Measurements from ENCODE around the gene ADAM12. TPM values are rescaled to one million over a fixed set of nuclear protein-coding genes. Genes with fewer than 3 reads are reported as not detected.

Gene ADAM12
- polyA plus RNA-seq, 4 donors = 0.45 to 0.87 TPM; not detected in 2

DNA sequence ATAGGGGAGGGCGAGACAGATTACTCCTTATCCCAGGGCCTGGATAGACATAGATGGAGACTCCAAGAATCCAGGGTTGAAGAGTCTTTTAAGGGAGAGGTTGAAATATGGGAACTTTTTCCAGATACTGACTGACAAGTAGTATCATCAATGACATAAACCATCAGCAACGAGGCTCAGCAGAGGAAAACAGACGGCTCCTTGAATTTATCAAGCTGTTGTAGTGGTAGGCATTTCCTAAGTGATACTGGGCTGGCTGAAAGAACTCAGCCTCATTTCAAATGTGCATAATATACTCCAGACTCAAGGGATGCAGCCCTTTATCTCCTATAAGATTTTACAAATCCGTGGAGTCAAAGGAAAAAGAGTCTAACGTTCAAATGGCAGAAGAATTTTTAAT is 341.4 kb downstream of the ADAM12 start:
- FAIRE-seq = no peak
- no peak overlapping the region for H3K27ac ChIP-seq (ENCODE audit: low read depth in 1 of 3, low read length in 2 of 3)

DNA sequence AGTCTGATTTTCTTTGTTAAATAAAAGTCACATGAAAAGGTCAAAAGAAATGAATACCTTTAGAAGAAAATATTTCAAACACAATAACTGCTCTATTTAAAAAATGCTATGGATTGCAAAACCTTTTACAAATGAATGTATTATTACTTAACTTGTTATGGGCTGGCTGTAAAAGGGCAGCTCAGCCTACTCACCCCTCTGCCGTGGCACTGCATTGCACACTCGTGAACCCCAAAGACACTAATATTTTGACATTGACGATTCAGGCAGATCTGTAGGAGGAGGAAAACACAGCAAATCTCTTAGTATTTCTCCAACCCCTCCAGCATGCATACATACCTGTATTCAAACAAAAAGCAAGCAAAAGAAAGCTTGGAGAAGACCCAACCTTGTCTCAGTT is 342.4 kb downstream of the ADAM12 start:
- no peak overlapping the region for H3K4me3 ChIP-seq (ENCODE audit: low read depth in 1 of 3, low read length in 3 of 3)
- H3K36me3 ChIP-seq (ENCODE audit: control insufficient read depth in 3 of 3, insufficient read depth in 2 of 3, low read depth in 1 of 3, low read length in 3 of 3) = no peaks in the 10 kb centered on the region
- WGBS, 3 donors = 82 to 94% (median 87%) methylated on average over 3 of the region's 3 CpGs
- H3K27ac ChIP-seq (ENCODE audit: low read depth in 1 of 3, low read length in 2 of 3) = no peak overlapping the region
- FAIRE-seq = no peak
- no peak for DNase-seq
- H3K27me3 ChIP-seq (ENCODE audit: control insufficient read depth in 3 of 3, insufficient read depth in 3 of 3, low read length in 3 of 3) = no peaks in the 10 kb centered on the region
- H3K9me3 ChIP-seq (ENCODE audit: control insufficient read depth in 2 of 2, insufficient read depth in 1 of 2, low read depth in 1 of 2, low read length in 1 of 2) = no peaks in the 10 kb centered on the region
- peaks cover 0 to 11% (median 3%) of the 10 kb centered on the region in 3 donors for H3K4me1 ChIP-seq (ENCODE audit: control insufficient read depth in 3 of 3, insufficient read depth in 2 of 3, low read depth in 1 of 3, low read length in 2 of 3)

More for the DNA sequence above, 341.4 kb downstream of the ADAM12 start:
- Histone ChIP-seq H3K9me3 (ENCODE audit: control insufficient read depth in 2 of 2, insufficient read depth in 1 of 2, low read depth in 1 of 2, low read length in 1 of 2) (no peaks in the 10 kb centered on the region), H3K27me3 (ENCODE audit: control insufficient read depth in 3 of 3, insufficient read depth in 3 of 3, low read length in 3 of 3) (no peaks in the 10 kb centered on the region), H3K36me3 (ENCODE audit: control insufficient read depth in 3 of 3, insufficient read depth in 2 of 3, low read depth in 1 of 3, low read length in 3 of 3) (no peaks in the 10 kb centered on the region), H3K4me1 (ENCODE audit: control insufficient read depth in 3 of 3, insufficient read depth in 2 of 3, low read depth in 1 of 3, low read length in 2 of 3) (peaks cover 0 to 7% (median 3%) of the 10 kb centered on the region in 3 donors), H3K4me3 (ENCODE audit: low read depth in 1 of 3, low read length in 3 of 3) (no peak overlapping the region)
- DNase-seq = no peak
- 73 to 79% (median 74%) methylated on average over 5 of the region's 5 CpGs for WGBS, 3 donors

DNA sequence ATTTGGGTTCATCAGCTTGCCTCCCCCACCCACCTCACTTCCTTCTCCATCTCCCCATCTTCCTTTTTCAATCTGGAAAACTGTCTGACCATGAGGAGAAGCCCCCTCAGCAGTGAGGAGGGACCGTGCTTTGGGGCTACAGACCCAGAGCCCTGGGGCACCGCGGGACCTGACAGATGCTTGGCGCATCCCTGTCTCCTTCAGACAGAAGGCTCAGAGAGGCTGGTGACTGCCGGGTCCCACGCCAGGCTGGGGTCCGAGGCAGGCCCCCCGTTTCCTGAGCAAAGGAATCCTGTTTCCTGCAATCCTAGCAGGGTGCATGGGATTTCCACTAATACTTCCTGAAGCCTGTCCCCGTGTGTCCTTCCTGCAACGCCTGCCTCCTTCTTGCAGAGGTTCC is 344.9 kb downstream of the ADAM12 start:
- Histone ChIP-seq H3K36me3 (ENCODE audit: control insufficient read depth in 3 of 3, insufficient read depth in 2 of 3, low read depth in 1 of 3, low read length in 3 of 3) (no peaks in the 10 kb centered on the region), H3K4me1 (ENCODE audit: control insufficient read depth in 3 of 3, insufficient read depth in 2 of 3, low read depth in 1 of 3, low read length in 2 of 3) (peaks cover 0 to 11% (median 3%) of the 10 kb centered on the region in 3 donors), H3K27me3 (ENCODE audit: control insufficient read depth in 3 of 3, insufficient read depth in 3 of 3, low read length in 3 of 3) (no peaks in the 10 kb centered on the region), H3K27ac (ENCODE audit: low read depth in 1 of 3, low read length in 2 of 3) (no peak overlapping the region), H3K9me3 (ENCODE audit: control insufficient read depth in 2 of 2, insufficient read depth in 1 of 2, low read depth in 1 of 2, low read length in 1 of 2) (no peaks in the 10 kb centered on the region), H3K4me3 (ENCODE audit: low read depth in 1 of 3, low read length in 3 of 3) (no peak overlapping the region)
- DNase-seq = no peak
- 83 to 85% (median 85%) methylated on average over 10 of the region's 10 CpGs for WGBS, 3 donors
- FAIRE-seq = no peak

DNA sequence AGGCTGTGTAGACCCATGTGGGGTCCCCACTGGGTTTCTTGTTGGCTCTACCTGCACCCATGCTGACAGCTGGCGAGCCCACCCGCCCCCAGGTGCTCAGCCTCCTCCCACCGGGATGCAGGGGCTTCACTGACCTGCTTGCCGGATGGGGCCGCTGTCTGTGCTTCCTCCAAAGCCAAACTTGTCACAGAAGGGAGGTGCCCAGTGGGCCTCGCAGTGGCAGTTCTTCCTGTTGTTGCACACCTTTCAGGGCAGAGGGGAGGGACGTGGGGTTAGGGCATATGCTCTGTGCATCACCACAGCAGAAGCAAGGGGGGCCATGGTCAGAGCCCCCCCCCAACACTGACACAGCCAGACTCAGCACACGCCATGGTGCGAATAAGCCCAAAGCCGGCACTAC is 345.4 kb downstream of the ADAM12 start:
- H3K27me3 ChIP-seq (ENCODE audit: control insufficient read depth in 3 of 3, insufficient read depth in 3 of 3, low read length in 3 of 3) = no peaks in the 10 kb centered on the region
- no peaks in the 10 kb centered on the region for H3K36me3 ChIP-seq (ENCODE audit: control insufficient read depth in 3 of 3, insufficient read depth in 2 of 3, low read depth in 1 of 3, low read length in 3 of 3)
- DNase-seq (no peak), FAIRE-seq (no peak)
- no peak overlapping the region for H3K4me3 ChIP-seq (ENCODE audit: low read depth in 1 of 3, low read length in 3 of 3)
- H3K27ac ChIP-seq (ENCODE audit: low read depth in 1 of 3, low read length in 2 of 3) = no peak overlapping the region
- peaks cover 0 to 11% (median 3%) of the 10 kb centered on the region in 3 donors for H3K4me1 ChIP-seq (ENCODE audit: control insufficient read depth in 3 of 3, insufficient read depth in 2 of 3, low read depth in 1 of 3, low read length in 2 of 3)
- 85 to 90% (median 90%) methylated on average over 10 of the region's 10 CpGs for WGBS, 3 donors
- no peaks in the 10 kb centered on the region for H3K9me3 ChIP-seq (ENCODE audit: control insufficient read depth in 2 of 2, insufficient read depth in 1 of 2, low read depth in 1 of 2, low read length in 1 of 2)

DNA sequence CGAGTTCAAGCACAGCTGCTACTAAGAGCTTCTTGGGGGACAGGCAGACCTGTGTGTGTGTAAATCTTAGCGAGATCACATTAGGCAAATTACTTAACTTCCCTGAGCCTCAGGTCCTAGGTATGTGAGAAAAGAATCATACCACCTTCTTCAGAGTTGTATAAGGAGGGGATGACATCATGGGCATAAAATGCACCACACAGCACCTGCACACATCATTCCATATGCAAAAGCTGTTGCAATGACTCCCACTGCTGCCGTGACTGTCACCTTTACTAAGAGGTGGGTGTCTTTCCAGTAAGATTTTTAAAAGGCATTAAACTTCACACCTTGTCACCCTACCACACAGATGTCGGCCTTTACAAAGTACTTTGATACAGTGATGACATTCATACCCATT is 345.9 kb downstream of the ADAM12 start:
- Histone ChIP-seq H3K9me3 (ENCODE audit: control insufficient read depth in 2 of 2, insufficient read depth in 1 of 2, low read depth in 1 of 2, low read length in 1 of 2) (no peaks in the 10 kb centered on the region), H3K4me3 (ENCODE audit: low read depth in 1 of 3, low read length in 3 of 3) (no peak overlapping the region), H3K4me1 (ENCODE audit: control insufficient read depth in 3 of 3, insufficient read depth in 2 of 3, low read depth in 1 of 3, low read length in 2 of 3) (peaks cover 0 to 11% (median 3%) of the 10 kb centered on the region in 3 donors), H3K27me3 (ENCODE audit: control insufficient read depth in 3 of 3, insufficient read depth in 3 of 3, low read length in 3 of 3) (no peaks in the 10 kb centered on the region), H3K27ac (ENCODE audit: low read depth in 1 of 3, low read length in 2 of 3) (peak overlapping the region in 1 of 3 donors; percentile 15), H3K36me3 (ENCODE audit: control insufficient read depth in 3 of 3, insufficient read depth in 2 of 3, low read depth in 1 of 3, low read length in 3 of 3) (no peaks in the 10 kb centered on the region)
- DNase-seq = no peak
- no peak for FAIRE-seq
- 46 to 63% (median 55%) methylated on average over 4 of the region's 4 CpGs for WGBS, 3 donors

DNA sequence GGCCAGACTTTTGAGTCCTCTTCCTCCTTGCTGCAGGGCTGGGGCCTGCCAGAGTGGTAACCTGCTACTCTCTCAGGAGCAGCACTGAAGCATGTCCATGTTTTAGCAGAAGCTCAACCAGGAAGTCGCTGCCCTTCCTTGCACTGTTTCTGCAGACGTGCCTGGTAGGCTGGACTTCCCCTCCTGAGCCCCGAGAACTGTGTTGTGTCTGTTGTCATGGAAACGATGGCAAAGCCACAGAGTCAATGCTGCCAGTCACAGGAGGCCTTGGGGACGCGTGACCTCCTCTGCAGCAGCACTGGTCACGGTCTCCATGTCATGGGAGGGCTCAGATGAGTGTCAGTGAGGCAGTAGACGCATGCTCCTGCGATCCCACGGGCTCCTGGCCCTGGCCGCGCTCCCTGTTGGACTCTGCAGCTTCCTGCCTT is 346.5 kb downstream of the ADAM12 start:
- DNase-seq (peak; percentile 29 to 82), FAIRE-seq (no peak)
- H3K27me3 ChIP-seq (ENCODE audit: control insufficient read depth in 3 of 3, insufficient read depth in 3 of 3, low read length in 3 of 3) = no peaks in the 10 kb centered on the region
- H3K36me3 ChIP-seq (ENCODE audit: control insufficient read depth in 3 of 3, insufficient read depth in 2 of 3, low read depth in 1 of 3, low read length in 3 of 3) = no peaks in the 10 kb centered on the region
- peaks cover 0 to 11% (median 3%) of the 10 kb centered on the region in 3 donors for H3K4me1 ChIP-seq (ENCODE audit: control insufficient read depth in 3 of 3, insufficient read depth in 2 of 3, low read depth in 1 of 3, low read length in 2 of 3)
- H3K27ac ChIP-seq (ENCODE audit: low read depth in 1 of 3, low read length in 2 of 3) = peak overlapping the region in 1 of 3 donors; percentile 15
- no peaks in the 10 kb centered on the region for H3K9me3 ChIP-seq (ENCODE audit: control insufficient read depth in 2 of 2, insufficient read depth in 1 of 2, low read depth in 1 of 2, low read length in 1 of 2)
- H3K4me3 ChIP-seq (ENCODE audit: low read depth in 1 of 3, low read length in 3 of 3) = no peak overlapping the region
- 14 to 31% (median 24%) methylated on average over 12 of the region's 12 CpGs for WGBS, 3 donors

DNA sequence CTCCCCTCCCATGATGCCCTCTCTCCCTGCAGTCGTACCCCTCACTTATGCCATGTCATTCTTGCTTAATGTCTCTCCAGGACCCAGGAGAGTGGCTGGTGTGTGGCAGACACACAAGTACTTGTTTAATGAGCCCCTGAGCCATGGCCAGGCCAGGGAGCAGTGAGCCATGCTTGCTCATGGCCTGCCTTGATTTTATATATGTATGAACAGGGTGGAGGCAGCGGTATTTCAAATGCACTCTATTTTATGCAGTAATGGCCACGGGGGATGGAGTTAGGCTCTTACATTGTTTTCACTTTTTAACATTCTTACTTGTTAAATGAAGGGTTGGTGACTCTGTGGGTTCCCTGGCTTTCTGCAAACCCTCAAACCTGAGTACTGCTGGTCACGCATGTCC is 347.2 kb downstream of the ADAM12 start:
- Histone ChIP-seq H3K36me3 (ENCODE audit: control insufficient read depth in 3 of 3, insufficient read depth in 2 of 3, low read depth in 1 of 3, low read length in 3 of 3) (no peaks in the 10 kb centered on the region), H3K4me3 (ENCODE audit: low read depth in 1 of 3, low read length in 3 of 3) (no peak overlapping the region), H3K4me1 (ENCODE audit: control insufficient read depth in 3 of 3, insufficient read depth in 2 of 3, low read depth in 1 of 3, low read length in 2 of 3) (peaks cover 0 to 11% (median 3%) of the 10 kb centered on the region in 3 donors), H3K27me3 (ENCODE audit: control insufficient read depth in 3 of 3, insufficient read depth in 3 of 3, low read length in 3 of 3) (no peaks in the 10 kb centered on the region), H3K27ac (ENCODE audit: low read depth in 1 of 3, low read length in 2 of 3) (no peak overlapping the region), H3K9me3 (ENCODE audit: control insufficient read depth in 2 of 2, insufficient read depth in 1 of 2, low read depth in 1 of 2, low read length in 1 of 2) (no peaks in the 10 kb centered on the region)
- DNase-seq = no peak
- FAIRE-seq = no peak
- WGBS, 3 donors = 87 to 90% (median 88%) methylated on average over 4 of the region's 4 CpGs

DNA sequence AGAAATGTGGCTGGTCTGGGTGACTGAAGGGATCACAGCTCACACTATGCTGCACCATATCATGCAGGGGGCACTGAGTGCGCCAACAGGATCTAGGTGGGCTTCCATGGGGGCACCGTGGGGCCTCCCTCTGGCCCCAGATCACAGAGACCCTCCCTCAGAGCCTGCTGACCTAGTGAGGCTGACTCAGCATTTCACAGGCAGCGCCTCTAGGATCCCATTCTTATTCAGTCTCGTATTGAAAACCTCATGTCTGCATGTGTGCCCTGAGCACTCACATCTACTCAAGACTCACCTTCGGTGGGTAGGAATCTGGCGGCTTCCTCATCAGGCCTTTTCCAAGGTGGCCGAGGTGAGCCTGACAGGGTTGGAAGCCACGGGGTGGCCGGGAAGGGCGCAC is 350.3 kb downstream of the ADAM12 start:
- Histone ChIP-seq H3K4me1 (ENCODE audit: control insufficient read depth in 3 of 3, insufficient read depth in 2 of 3, low read depth in 1 of 3, low read length in 2 of 3) (peaks cover 0 to 11% (median 3%) of the 10 kb centered on the region in 3 donors), H3K9me3 (ENCODE audit: control insufficient read depth in 2 of 2, insufficient read depth in 1 of 2, low read depth in 1 of 2, low read length in 1 of 2) (peaks cover 0 to 4% of the 10 kb centered on the region in 2 donors), H3K36me3 (ENCODE audit: control insufficient read depth in 3 of 3, insufficient read depth in 2 of 3, low read depth in 1 of 3, low read length in 3 of 3) (no peaks in the 10 kb centered on the region), H3K4me3 (ENCODE audit: low read depth in 1 of 3, low read length in 3 of 3) (no peak overlapping the region), H3K27ac (ENCODE audit: low read depth in 1 of 3, low read length in 2 of 3) (no peak overlapping the region), H3K27me3 (ENCODE audit: control insufficient read depth in 3 of 3, insufficient read depth in 3 of 3, low read length in 3 of 3) (no peaks in the 10 kb centered on the region)
- DNase-seq (no peak), FAIRE-seq (no peak)
- 82 to 86% (median 82%) methylated on average over 10 of the region's 10 CpGs for WGBS, 3 donors

DNA sequence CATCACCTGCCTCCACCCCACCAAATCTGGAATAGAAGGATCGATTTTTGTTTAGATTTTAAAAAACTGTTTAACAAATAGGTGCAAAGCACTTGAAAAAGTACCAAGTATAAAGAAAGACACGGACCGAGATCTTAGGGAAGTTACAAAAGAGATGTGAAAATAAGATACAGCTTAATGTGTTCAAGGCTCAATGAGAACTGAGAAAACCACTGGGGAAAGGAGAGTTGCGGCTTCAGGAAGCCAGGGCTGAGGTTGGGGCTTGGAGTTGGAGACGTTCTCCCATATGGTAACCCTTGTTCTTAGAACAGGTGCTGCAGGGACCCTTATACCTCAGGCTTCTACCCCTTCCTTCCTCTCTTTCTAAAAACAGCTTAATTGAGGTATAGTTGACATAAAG is 351.8 kb downstream of the ADAM12 start:
- peaks cover 0 to 2% (median 0%) of the 10 kb centered on the region in 3 donors for H3K4me1 ChIP-seq (ENCODE audit: control insufficient read depth in 3 of 3, insufficient read depth in 2 of 3, low read depth in 1 of 3, low read length in 2 of 3)
- no peak overlapping the region for H3K27ac ChIP-seq (ENCODE audit: low read depth in 1 of 3, low read length in 2 of 3)
- WGBS, 3 donors = 49 to 72% (median 56%) methylated on average over 5 of the region's 5 CpGs
- peaks cover 0 to 4% of the 10 kb centered on the region in 2 donors for H3K9me3 ChIP-seq (ENCODE audit: control insufficient read depth in 2 of 2, insufficient read depth in 1 of 2, low read depth in 1 of 2, low read length in 1 of 2)
- no peaks in the 10 kb centered on the region for H3K36me3 ChIP-seq (ENCODE audit: control insufficient read depth in 3 of 3, insufficient read depth in 2 of 3, low read depth in 1 of 3, low read length in 3 of 3)
- FAIRE-seq = no peak
- H3K27me3 ChIP-seq (ENCODE audit: control insufficient read depth in 3 of 3, insufficient read depth in 3 of 3, low read length in 3 of 3) = no peaks in the 10 kb centered on the region
- DNase-seq = no peak
- H3K4me3 ChIP-seq (ENCODE audit: low read depth in 1 of 3, low read length in 3 of 3) = no peak overlapping the region
